ENCODE data around the gene LGALS7.

DNA sequence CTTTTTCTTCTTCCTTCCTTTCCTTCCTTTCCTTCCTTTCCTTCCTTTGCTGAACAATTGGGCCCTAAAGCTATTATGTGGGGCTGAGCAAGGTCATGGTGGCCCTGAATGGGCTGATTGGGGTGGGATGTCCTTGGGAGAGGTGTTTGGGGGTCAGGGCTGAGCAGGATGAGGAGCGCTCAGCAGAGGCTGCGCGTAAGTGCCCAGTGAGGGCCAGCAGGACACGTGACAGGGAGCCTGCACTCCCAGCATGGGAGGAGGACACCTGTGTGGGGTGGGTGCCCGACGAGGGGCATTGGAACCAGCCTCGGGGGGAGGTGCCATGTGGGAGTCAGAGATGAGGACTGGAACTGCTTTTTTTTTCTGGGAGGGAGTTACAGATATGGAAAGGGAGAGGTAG, 5.4 kb upstream of the LGALS7 start:
- TF ChIP-seq, protein P1, sequence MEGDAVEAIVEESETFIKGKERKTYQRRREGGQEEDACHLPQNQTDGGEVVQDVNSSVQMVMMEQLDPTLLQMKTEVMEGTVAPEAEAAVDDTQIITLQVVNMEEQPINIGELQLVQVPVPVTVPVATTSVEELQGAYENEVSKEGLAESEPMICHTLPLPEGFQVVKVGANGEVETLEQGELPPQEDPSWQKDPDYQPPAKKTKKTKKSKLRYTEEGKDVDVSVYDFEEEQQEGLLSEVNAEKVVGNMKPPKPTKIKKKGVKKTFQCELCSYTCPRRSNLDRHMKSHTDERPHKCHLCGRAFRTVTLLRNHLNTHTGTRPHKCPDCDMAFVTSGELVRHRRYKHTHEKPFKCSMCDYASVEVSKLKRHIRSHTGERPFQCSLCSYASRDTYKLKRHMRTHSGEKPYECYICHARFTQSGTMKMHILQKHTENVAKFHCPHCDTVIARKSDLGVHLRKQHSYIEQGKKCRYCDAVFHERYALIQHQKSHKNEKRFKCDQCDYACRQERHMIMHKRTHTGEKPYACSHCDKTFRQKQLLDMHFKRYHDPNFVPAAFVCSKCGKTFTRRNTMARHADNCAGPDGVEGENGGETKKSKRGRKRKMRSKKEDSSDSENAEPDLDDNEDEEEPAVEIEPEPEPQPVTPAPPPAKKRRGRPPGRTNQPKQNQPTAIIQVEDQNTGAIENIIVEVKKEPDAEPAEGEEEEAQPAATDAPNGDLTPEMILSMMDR (conservative IDR thresholded peaks at IDR 0.05) = no peak
- TF ChIP-seq EZH2 (IDR thresholded peaks at IDR 0.05; ENCODE audit: low read depth) = no peak
